Measurements from ENCODE around the gene AP3M1.

The AP3M1 gene

DNA sequence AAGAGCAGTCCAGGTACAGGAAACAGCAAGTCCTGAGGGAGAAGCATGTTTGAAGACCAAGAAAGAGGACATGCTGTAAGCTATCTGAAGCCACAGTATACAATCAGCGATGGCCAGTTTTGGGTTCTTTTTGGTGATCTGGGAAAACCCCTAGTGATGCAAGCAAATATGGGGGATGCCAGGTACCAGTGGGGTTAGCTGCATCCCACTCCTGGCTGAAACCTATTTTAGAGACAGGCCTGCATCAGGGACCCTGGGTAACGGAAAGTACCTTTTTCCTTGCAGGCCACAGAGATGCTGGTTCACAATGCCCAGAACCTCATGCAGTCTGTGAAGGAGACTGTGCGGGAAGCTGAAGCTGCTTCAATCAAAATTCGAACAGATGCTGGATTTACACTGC lies 32.9 kb downstream of the AP3M1 start:
- no peak for DNase-seq (ENCODE audit: low read depth in 2 of 3, low spot score in 2 of 3)

DNA sequence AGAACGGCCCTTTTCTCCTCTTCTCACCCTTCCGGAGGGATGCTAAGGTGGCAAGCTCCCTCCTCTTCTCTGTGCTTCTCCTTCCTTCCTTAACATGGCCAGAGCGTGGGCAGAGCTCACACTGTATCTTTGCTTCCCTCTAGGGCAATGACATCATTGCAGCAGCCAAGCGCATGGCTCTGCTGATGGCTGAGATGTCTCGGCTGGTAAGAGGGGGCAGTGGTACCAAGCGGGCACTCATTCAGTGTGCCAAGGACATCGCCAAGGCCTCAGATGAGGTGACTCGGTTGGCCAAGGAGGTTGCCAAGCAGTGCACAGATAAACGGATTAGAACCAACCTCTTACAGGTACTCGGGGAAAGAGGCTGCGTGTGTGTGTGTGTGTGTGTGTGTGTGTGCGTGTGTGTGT lies 36.6 kb downstream of the AP3M1 start:
- DNase-seq (ENCODE audit: low read depth in 2 of 3, low spot score in 2 of 3): no peak

DNA sequence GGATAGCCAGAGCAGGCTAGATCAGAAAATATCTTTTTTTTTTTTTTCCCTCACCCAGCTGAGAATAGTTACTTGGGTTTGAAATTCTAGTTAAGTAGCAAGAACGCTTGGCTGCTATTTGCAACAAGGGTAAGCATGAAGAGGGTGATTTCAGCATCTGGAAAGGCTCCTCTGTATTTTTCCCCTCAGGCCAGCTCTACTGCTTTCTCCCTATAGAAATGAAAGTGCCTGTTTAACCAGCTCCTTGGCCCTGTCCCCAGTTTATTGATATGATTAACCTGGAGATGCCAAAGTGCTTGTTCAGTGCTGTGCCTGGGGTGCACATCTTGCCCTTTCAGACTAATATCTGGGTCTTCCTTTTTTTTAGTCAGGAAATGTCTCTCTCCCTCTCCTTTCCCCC lies 37.1 kb downstream of the AP3M1 start:
- no peak for DNase-seq (ENCODE audit: low read depth in 2 of 3, low spot score in 2 of 3)

- no peak for DNase-seq (ENCODE audit: low read depth in 2 of 3, low spot score in 2 of 3)
Observed at GRCh38 chr10:74111799-74112198, 38.8 kb downstream of the AP3M1 start.

- DNase-seq (ENCODE audit: low read depth in 2 of 3, low spot score in 2 of 3): no peak
Observed at GRCh38 chr10:74110120-74110519, 40.5 kb downstream of the AP3M1 start.

DNA sequence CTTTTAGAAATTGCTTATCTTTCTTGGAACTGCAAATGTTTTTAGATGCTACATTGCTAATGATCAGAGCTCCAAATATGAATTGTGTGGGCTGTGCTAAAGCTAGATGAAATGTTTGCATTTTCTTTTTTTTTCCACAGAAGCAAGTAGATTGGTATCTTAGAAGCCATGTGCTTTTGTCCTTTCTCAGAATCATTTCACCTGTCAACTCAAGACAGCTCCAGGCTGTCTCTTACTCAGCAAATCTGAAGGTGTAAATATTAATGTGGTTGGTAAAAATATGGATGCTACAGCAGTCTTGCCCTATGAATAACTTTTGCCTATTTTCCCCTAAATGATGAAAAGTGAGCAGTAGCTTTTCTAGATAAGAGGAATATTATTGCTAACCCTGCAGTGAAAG lies 41.2 kb downstream of the AP3M1 start:
- DNase-seq (ENCODE audit: low read depth in 2 of 3, low spot score in 2 of 3): no peak

DNA sequence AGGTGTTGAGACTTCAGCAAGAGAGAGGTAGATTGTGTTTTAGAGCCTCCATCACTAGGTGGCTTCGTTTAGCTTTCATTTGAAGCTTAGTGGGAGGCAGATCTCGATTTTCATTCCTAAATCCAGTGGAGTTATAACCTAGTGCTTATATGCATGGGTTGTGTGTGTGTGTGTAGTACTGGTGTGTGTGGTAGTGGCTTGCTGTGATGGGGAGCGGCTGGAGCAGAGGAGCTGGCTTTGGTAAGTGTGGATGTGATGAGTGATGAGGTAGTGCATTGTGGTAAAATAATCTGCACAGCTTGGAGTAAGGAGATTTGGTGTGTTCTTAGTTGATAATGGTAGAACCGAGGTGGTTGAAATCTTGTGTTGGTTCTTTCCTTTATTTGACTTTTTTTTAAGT lies 43.2 kb downstream of the AP3M1 start:
- no peak for DNase-seq (ENCODE audit: low read depth in 2 of 3, low spot score in 2 of 3)

DNA sequence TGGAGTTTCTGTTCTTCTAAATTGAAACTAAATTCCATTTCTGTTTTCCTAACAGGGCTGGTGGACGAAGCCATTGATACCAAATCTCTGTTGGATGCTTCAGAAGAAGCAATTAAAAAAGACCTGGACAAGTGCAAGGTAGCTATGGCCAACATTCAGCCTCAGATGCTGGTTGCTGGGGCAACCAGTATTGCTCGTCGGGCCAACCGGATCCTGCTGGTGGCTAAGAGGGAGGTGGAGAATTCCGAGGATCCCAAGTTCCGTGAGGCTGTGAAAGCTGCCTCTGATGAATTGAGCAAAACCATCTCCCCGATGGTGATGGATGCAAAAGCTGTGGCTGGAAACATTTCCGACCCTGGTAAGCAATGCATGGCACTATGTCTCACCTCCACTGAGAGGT lies 45.6 kb downstream of the AP3M1 start:
- DNase-seq (ENCODE audit: low read depth in 2 of 3, low spot score in 2 of 3): no peak

DNA sequence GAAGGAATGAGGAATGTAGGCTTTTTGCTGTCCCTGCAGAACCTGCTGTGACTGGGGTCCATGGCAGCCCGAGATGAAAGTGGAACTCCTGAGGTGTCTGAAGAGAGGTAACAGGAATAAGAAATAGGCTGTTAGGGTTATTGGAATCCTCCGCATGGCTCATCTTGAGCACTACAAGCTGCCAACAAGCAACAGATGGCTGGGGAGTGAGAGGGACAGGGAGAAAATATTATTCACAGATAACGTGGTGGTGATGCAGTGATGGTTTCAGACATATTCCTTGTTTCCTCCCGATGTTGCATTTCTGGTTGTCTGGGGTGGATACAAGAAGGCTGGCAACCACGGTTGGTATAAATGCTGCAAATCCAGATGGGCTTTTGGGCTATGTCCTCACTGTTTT lies 46.1 kb downstream of the AP3M1 start:
- DNase-seq (ENCODE audit: low read depth in 2 of 3, low spot score in 2 of 3): no peak

GRCh38 chr10:74103560-74104258 lies 46.9 kb downstream of the AP3M1 start:
- DNase-seq (ENCODE audit: low read depth in 2 of 3, low spot score in 2 of 3): no peak

GRCh38 chr10:74099836-74100235 lies 50.8 kb downstream of the AP3M1 start:
- no peak for DNase-seq (ENCODE audit: low read depth in 2 of 3, low spot score in 2 of 3)

- DNase-seq (ENCODE audit: low read depth in 2 of 3, low spot score in 2 of 3): no peak
Observed at GRCh38 chr10:74099420-74099819, 51.2 kb downstream of the AP3M1 start.

GRCh38 chr10:74097776-74098175 lies 52.9 kb downstream of the AP3M1 start:
- DNase-seq (ENCODE audit: low read depth in 2 of 3, low spot score in 2 of 3): no peak

GRCh38 chr10:74096777-74097176 lies 53.9 kb downstream of the AP3M1 start:
- DNase-seq (ENCODE audit: low read depth in 2 of 3, low spot score in 2 of 3): no peak

DNA sequence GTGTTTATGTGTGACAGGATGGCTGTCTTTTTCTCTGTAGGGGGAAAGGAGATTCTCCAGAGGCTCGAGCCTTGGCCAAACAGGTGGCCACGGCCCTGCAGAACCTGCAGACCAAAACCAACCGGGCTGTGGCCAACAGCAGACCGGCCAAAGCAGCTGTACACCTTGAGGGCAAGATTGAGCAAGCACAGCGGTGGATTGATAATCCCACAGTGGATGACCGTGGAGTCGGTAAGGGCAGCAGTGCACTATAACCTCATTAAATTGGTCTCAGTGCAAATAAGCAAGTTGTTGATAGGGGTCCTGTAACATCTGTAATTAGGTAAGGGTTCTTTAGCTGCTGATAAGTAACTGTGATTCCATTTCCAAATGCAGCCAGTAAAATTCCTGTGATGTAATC lies 56.4 kb downstream of the AP3M1 start:
- DNase-seq (ENCODE audit: low read depth in 2 of 3, low spot score in 2 of 3): no peak

DNA sequence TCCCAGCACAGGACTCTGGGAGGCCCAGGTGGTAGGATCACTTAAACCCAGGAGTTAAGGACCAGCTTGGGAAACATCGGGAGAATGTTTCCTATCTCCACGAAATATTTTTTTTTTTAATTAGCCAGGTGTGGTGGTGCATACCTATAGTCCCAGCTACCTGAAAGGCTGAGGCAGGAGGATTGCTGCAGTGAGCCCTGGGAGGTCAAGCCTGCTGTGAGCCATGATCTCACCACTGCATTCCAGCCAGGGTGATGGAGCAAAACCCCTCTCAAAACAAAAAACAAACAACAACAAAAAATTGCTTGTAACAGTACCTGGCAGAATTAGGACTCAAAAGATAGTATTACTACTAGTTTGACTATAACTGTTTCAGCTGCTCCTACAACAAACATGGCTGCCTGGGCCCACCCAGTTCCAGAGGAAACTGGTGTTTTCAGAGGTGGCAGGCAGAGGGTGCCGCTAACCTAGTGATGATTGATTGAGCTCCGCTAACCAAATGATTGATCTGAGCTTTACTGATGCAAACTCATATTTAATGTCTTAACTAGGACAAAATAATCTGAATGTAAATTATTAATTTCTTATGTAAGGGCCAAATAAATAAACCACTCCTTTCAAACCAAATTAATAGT lies 57.0 kb downstream of the AP3M1 start:
- DNase-seq (ENCODE audit: low read depth in 2 of 3, low spot score in 2 of 3): no peak

DNA sequence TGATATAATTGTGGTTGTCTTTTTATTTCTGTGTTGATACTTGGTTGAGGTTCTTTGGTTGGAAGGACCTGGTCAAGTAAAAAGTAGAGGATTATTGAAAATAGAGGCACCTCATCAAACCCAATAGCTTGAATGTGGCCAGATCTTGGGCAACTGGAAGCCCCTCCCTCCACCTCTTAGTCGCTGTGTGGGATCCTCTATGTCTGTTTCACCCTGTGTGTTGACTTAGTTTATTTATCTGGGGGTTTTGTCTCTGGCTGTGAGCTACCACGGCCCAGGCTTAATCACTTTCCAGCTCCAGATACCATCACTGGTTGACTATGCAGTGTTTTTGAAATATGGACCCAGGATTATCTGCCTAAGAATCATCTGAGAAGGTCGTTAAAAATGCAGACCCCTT lies 58.3 kb downstream of the AP3M1 start:
- DNase-seq (ENCODE audit: low read depth in 2 of 3, low spot score in 2 of 3): no peak

- no peak for DNase-seq (ENCODE audit: low read depth in 2 of 3, low spot score in 2 of 3)
Observed at GRCh38 chr10:74088722-74089121, 61.9 kb downstream of the AP3M1 start.

- no peak for DNase-seq (ENCODE audit: low read depth in 2 of 3, low spot score in 2 of 3)
Observed at GRCh38 chr10:74086317-74086716, 64.3 kb downstream of the AP3M1 start.

DNA sequence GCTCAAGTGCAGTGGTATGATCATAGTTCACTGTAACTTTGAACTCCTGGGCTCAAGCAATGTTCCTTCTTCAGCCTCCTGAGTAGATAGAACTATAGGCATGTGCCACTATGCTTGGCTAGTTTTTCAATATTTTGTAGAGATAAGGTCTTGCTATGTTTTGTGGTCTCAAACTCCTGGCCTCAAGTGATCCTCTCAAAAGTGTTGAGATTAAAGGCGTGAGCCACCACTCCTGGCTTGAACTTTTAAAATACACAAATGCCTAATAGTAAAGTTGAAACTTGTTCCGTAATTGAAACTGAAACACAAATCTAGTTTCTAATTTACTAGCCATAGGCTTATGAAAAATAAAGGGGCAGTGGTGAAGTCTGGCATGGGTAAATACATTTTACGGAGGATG lies 65.7 kb downstream of the AP3M1 start:
- DNase-seq (ENCODE audit: low read depth in 2 of 3, low spot score in 2 of 3): no peak

GRCh38 chr10:74083304-74083703 lies 67.3 kb downstream of the AP3M1 start:
- no peak for DNase-seq (ENCODE audit: low read depth in 2 of 3, low spot score in 2 of 3)

DNA sequence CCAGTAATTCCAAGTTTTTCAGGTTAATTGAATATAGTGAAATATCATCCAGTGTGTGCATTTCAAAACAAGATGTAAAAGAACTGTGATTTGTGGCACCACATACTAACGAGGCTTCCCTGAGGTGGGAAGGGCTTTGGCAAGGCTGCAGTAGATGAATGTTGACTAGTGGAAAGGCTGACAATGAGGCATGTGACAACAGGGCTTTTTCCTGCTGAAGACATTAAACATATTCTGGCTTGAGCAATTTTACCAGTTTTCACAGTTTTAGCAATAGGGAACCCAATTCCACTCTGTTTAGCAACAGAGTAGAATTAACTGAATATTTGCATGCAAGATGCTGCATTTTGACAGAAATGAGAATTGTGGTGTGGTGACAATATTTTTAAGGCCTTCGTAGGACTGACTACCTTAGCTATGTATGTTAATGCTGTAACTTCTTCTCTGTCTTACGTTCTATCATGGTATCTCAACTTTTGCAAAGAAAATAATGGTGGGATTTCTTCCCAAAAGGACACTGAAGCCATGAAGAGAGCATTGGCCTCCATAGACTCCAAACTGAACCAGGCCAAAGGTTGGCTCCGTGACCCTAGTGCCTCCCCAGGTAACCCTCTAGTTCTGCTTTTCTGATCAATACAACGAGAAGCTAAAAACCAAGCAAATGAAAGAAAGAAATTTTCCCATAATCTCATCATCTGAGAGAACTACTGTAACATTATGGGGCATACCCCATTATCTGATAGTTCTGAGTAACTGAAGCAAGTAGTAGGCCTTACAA lies 68.5 kb downstream of the AP3M1 start:
- DNase-seq (ENCODE audit: low read depth in 2 of 3, low spot score in 2 of 3): no peak
